Chondrocyte (in vitro differentiated cells): Measurements from ENCODE around the gene ACSF3. TPM values are rescaled to one million over a fixed set of nuclear protein-coding genes. Genes with fewer than 3 reads are reported as not detected.

ENCODE experiments used
- DNase-seq: peaks from one replicate; pipeline ENCODE4 v3.0.0; 2021; ENCODE audit warnings: mixed read lengths, low spot score
- H3K27ac Mint-ChIP-seq: one replicate; pipeline ENCODE4 v1.8.0; 2021; ENCODE audit warnings: mild to moderate bottlenecking, moderate library complexity, mixed read lengths; ENCODE audit not compliant: unreplicated experiment
- H3K27me3 Mint-ChIP-seq: 2 replicates; pipeline ENCODE4 v1.8.0; 2021; ENCODE audit warnings: low read depth, mixed read lengths
- H3K36me3 Mint-ChIP-seq: 2 replicates; pipeline ENCODE4 v1.8.0; 2021; ENCODE audit warnings: low read depth, mixed read lengths
- H3K4me1 Mint-ChIP-seq: 2 replicates; pipeline ENCODE4 v1.8.0; 2021; ENCODE audit warnings: low read depth, mild to moderate bottlenecking, mixed read lengths
- H3K4me3 Mint-ChIP-seq: one replicate; pipeline ENCODE4 v1.8.0; 2021; ENCODE audit warnings: mild to moderate bottlenecking, moderate library complexity, mixed read lengths; ENCODE audit not compliant: unreplicated experiment
- H3K9me3 Mint-ChIP-seq: 2 replicates; pipeline ENCODE4 v1.8.0; 2021; ENCODE audit warnings: low read depth, mixed read lengths
- CTCF ChIP-seq: fragments of 200-600 bp; sonication (generic); IDR thresholded peaks from 2 replicates; pipeline ENCODE4 v1.5.0; 2021; ENCODE audit warnings: antibody characterized with exemption, mild to moderate bottlenecking, moderate library complexity
- total RNA-seq: library from RNA; stranded (reverse); gene quantifications from 3 replicates; pipeline ENCODE4 v1.2.1, GENCODE V29; 2021

ACSF3 gene
- total RNA-seq, 1 donor from 2014 or later: 19.5 TPM

DNA sequence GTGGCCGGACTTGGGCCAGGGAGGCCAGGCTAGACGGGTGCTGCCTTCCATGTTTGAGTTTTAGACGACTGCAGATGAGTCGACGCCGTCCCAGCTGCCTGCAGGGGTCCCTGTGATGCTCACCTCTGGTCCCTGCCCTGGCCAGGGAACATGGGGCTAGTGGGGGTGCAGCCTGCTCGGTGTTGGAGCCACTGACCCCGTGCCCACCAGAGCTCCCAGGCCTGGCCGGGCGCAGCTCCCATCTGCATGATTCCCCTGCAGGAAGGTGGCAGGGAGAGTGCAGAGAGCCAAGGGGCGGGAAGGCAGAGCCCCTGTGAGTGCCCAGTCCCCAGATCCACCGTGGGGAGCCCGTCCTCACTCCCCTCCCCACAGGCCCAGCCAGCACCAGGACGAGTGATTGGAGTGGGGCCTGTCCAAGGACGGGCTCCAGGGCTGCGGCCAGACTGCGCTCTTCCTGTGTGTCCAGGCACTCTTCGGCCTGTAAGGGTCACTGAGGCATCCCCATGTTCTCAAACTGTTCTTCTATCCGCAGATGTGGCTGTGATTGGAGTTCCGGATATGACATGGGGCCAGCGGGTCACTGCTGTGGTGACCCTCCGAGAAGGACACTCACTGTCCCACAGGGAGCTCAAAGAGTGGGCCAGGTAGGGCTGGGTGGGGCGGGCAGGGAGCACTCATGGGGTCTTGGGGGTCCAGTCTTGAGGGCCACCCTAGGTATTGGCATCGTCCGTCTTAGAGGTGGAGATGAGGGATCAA, 51.9 kb downstream of the ACSF3 start:
- Mint-ChIP-seq H3K27ac (no peak overlapping the region), H3K4me3 (no peak overlapping the region), H3K9me3 (no peaks in the 10 kb centered on the region), H3K36me3 (peaks cover 16% of the 10 kb centered on the region), H3K4me1 (no peaks in the 10 kb centered on the region), H3K27me3 (no peaks in the 10 kb centered on the region)
- DNase-seq: peak; percentile 89
- no peak for TF ChIP-seq CTCF

DNA sequence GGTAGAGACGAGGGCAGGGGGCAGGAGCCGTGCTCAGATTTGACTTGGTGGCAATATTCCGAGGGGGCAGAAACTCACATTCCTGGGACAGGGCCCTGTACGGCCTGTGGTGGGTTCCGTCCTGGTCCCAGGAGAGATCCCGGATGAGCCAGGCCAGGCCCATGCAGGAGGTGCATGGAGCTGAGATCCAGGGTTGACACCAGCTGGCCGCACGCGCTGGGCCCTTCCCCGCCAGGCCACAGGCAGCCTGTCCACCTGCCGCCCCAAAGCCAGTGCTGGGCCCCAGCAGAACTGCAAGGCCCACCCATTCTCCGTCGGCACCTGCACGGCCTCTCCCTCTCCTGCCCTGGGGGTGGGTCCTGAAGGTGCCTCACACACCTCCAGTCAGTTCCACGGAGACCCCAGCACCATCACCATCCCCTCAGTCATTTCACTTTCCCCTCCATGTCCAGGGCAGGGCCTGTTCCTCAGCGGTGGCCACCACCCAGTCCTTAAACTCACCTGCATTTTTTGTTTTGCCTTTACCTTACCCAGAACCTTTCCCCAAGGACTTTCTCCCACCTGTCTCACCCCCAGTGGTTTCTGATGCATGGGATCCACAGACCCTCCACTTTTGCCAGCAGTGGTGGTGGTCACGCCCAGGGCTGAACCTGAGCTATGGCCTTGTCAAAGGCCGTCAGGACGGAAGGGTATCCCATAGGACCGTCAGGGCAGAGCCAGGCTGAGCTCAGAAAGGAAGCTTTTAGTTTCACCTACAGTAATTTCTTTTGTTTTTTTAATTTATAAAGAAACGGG, 52.8 kb downstream of the ACSF3 start:
- no peak for TF ChIP-seq CTCF
- Mint-ChIP-seq H3K4me3 (no peak overlapping the region), H3K4me1 (no peaks in the 10 kb centered on the region), H3K27me3 (no peaks in the 10 kb centered on the region), H3K27ac (no peak overlapping the region), H3K9me3 (no peaks in the 10 kb centered on the region), H3K36me3 (peaks cover 21% of the 10 kb centered on the region)
- DNase-seq: peak; percentile 84

DNA sequence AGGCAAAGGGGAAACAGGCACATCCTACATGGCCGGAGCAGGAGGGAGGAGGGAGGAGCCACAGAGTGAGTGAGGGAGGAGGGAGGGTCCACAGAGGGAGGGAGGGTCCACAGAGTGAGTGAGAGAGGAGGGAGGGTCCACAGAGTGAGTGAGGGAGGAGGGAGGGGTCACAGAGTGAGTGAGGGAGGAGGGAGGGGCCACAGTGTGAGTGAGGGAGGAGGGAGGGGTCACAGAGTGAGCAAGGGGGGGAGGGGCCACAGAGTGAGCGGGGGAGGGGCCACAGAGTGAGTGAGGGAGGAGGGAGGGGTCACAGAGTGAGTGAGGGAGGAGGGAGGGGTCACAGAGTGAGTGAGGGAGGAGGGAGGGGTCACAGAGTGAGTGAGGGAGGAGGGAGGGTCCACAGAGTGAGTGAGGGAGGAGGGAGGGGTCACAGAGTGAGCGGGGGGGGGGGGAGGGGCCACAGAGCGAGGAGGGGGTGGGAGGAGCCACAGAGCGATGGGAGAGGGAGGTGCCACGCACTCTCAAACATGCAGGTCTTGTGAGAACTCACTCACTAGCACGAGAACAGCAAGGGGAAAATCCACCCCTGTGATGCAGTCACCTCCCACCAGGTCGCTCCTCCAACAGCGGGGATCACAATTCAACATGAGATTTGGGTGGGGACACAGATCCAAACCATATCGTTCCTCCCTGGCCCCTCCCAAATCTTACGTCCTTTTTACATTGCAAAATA, 53.6 kb downstream of the ACSF3 start:
- no peak overlapping the region for H3K27ac Mint-ChIP-seq
- H3K4me3 Mint-ChIP-seq: no peak overlapping the region
- peaks cover 21% of the 10 kb centered on the region for H3K36me3 Mint-ChIP-seq
- H3K27me3 Mint-ChIP-seq: no peaks in the 10 kb centered on the region
- DNase-seq: peak; percentile 20
- H3K9me3 Mint-ChIP-seq: no peaks in the 10 kb centered on the region
- H3K4me1 Mint-ChIP-seq: no peaks in the 10 kb centered on the region
- no peak for TF ChIP-seq CTCF

- no peaks in the 10 kb centered on the region for H3K27me3 Mint-ChIP-seq
- no peak overlapping the region for H3K4me3 Mint-ChIP-seq
- no peaks in the 10 kb centered on the region for H3K9me3 Mint-ChIP-seq
These were observed 55.7 kb downstream of the ACSF3 start for GRCh38 chr16:89149386-89149785.

More at GRCh38 chr16:89149386-89149785, 55.7 kb downstream of the ACSF3 start:
- Mint-ChIP-seq H3K27ac (no peak overlapping the region), H3K4me1 (peaks cover 2% of the 10 kb centered on the region), H3K36me3 (peaks cover 20% of the 10 kb centered on the region)
- no peak for TF ChIP-seq CTCF
- peak; percentile 41 for DNase-seq
